Liver (tissue), 9 donors: Measurements from ENCODE around the gene TMEM38B. TPM values are rescaled to one million over a fixed set of nuclear protein-coding genes. Genes with fewer than 3 reads are reported as not detected.

Experiments used
- DNase-seq: peaks from one replicate; pipeline ENCODE4 v3.0.0-alpha.2; 2017; ENCODE audit warnings: low spot score
- H3K27ac ChIP-seq, 2 donors: one replicate each; pipeline ENCODE4 v1.7.0; 2013; ENCODE audit warnings: inconsistent platforms in 2 of 2, low read length in 2 of 2, control low read depth in 1 of 2, low read depth in 1 of 2, mild to moderate bottlenecking in 1 of 2
- H3K27me3 ChIP-seq, 4 donors: one replicate each; pipeline versions ENCODE4 v1.6.1 to v1.7.0; 2013; ENCODE audit warnings: low read length in 3 of 4, inconsistent platforms in 1 of 4, mild to moderate bottlenecking in 1 of 4, moderate library complexity in 1 of 4; ENCODE audit not compliant: control insufficient read depth in 4 of 4, insufficient read depth in 4 of 4
- H3K36me3 ChIP-seq, 4 donors: one replicate each; pipeline versions ENCODE4 v1.6.1 to v1.7.0; 2013; ENCODE audit warnings: low read length in 3 of 4, mild to moderate bottlenecking in 3 of 4, low read depth in 1 of 4, moderate library complexity in 1 of 4; ENCODE audit not compliant: control insufficient read depth in 4 of 4, insufficient read depth in 3 of 4
- H3K4me1 ChIP-seq, 4 donors: one replicate each; pipeline versions ENCODE4 v1.6.1 to v1.7.0; 2013; ENCODE audit warnings: low read length in 3 of 4, mild to moderate bottlenecking in 3 of 4, moderate library complexity in 1 of 4; ENCODE audit not compliant: control insufficient read depth in 4 of 4, insufficient read depth in 4 of 4
- H3K4me3 ChIP-seq, 3 donors: one replicate each; pipeline versions ENCODE4 v1.6.1 to v1.7.0; 2013; ENCODE audit warnings: low read length in 3 of 3, control low read depth in 1 of 3, low read depth in 1 of 3, mild to moderate bottlenecking in 1 of 3
- H3K9ac ChIP-seq, 2 donors: one replicate each; pipeline ENCODE4 v1.7.0; 2013; ENCODE audit warnings: low read length in 2 of 2, mild to moderate bottlenecking in 2 of 2, moderate library complexity in 2 of 2, control low read depth in 1 of 2, low read depth in 1 of 2
- H3K9me3 ChIP-seq, 4 donors: one replicate each; pipeline versions ENCODE4 v1.6.1 to v1.7.0; 2013; ENCODE audit warnings: low read length in 3 of 4; ENCODE audit not compliant: control insufficient read depth in 4 of 4
- EGR1 ChIP-seq, 2 donors: IDR thresholded peaks; 2 replicates each; pipeline ENCODE4 v1.6.1; 2016 to 2018; ENCODE audit warnings: antibody characterized with exemption in 2 of 2, low read depth in 2 of 2
- FOXA1 ChIP-seq: IDR thresholded peaks from 2 replicates; pipeline ENCODE4 v1.6.1; 2016; ENCODE audit warnings: antibody characterized with exemption
- FOXA2 ChIP-seq: IDR thresholded peaks from 2 replicates; pipeline ENCODE4 v1.6.1; 2016; ENCODE audit warnings: antibody characterized with exemption
- GABPA ChIP-seq, 2 donors: IDR thresholded peaks in 1 of 2; conservative IDR thresholded peaks in 1 of 2; 2 replicates each; pipeline ENCODE4 v1.6.1; 2016; ENCODE audit warnings: antibody characterized with exemption in 2 of 2, mild to moderate bottlenecking in 1 of 2, moderate library complexity in 1 of 2
- HNF4A ChIP-seq, 2 donors: conservative IDR thresholded peaks; 2 replicates each; pipeline ENCODE4 v1.6.1; 2016; ENCODE audit warnings: antibody characterized with exemption in 2 of 2, mild to moderate bottlenecking in 2 of 2
- HNF4G ChIP-seq: IDR thresholded peaks from 2 replicates; pipeline ENCODE4 v1.6.1; 2016; ENCODE audit warnings: antibody characterized with exemption
- JUND ChIP-seq, 2 donors: IDR thresholded peaks; 2 replicates each; pipeline ENCODE4 v1.6.1; 2016; ENCODE audit warnings: antibody characterized with exemption in 2 of 2
- NR2F2 ChIP-seq: IDR thresholded peaks from 2 replicates; pipeline ENCODE4 v1.6.1; 2016; ENCODE audit warnings: antibody characterized with exemption
- RXRA ChIP-seq, 2 donors: IDR thresholded peaks; 2 replicates each; pipeline ENCODE4 v1.6.1; 2017 to 2018; ENCODE audit warnings: antibody characterized with exemption in 2 of 2, mild to moderate bottlenecking in 1 of 2
- SP1 ChIP-seq: IDR thresholded peaks from 2 replicates; pipeline ENCODE4 v1.6.1; 2018; ENCODE audit warnings: antibody characterized with exemption, mild to moderate bottlenecking
- TAF1 ChIP-seq: conservative IDR thresholded peaks from 2 replicates; pipeline ENCODE4 v1.6.1; 2016; ENCODE audit warnings: antibody characterized with exemption, mild to moderate bottlenecking
- YY1 ChIP-seq: IDR thresholded peaks from 2 replicates; pipeline ENCODE4 v1.6.1; 2016; ENCODE audit warnings: antibody characterized with exemption, mild to moderate bottlenecking
- WGBS: extraction: QIAGEN DNeasy Blood & Tissue Kit; methylation state at CpG from one replicate; pipeline ENCODE4 v1.1.7; 2013; 5-methylcytosine and 5-hydroxymethylcytosine counted together
- polyA plus RNA-seq, 2 donors: library from polyadenylated mRNA; stranded (reverse) in 1 of 2; unstranded in 1 of 2; fragments of 200-250 nt in 1 of 2; fragments of >200 nt in 1 of 2; fragmentation: Nextera tagmentation in 1 of 2; extraction: Ambion mirVana in 1 of 2; gene quantifications; one replicate each; pipeline versions ENCODE4 v1.2.1 to v1.2.3, GENCODE V29; 2013 to 2015
- total RNA-seq, 2 donors: library from RNA; depleted of rRNA; stranded (reverse); fragments of >200 nt; gene quantifications; one replicate each; pipeline ENCODE4 v1.2.3, GENCODE V29; 2014
- TF ChIP-seq, protein P1 (sequence below): IDR thresholded peaks from 2 replicates; pipeline ENCODE4 v1.6.1; 2016; ENCODE audit warnings: antibody characterized with exemption
- TF ChIP-seq, protein P2 (sequence below): IDR thresholded peaks from 2 replicates; pipeline ENCODE4 v1.6.1; 2016; ENCODE audit warnings: antibody characterized with exemption, mild to moderate bottlenecking
- TF ChIP-seq, protein P3 (sequence below): IDR thresholded peaks from 2 replicates; pipeline ENCODE4 v1.6.1; 2016; ENCODE audit warnings: antibody characterized with exemption
- TF ChIP-seq, protein P4 (sequence below): fragments of 150-350 bp; IDR thresholded peaks from 2 replicates; pipeline ENCODE4 v1.5.1; 2017; ENCODE audit warnings: improper control_type of control experiment, low read depth, low read length; ENCODE audit not compliant: missing input control
- TF ChIP-seq, protein P5 (sequence below): IDR thresholded peaks from 2 replicates; pipeline ENCODE4 v1.6.1; 2016; ENCODE audit warnings: antibody characterized with exemption
- donor health status: healthy.
- donor health status: healthy.
- donor health status: healthy.
- donor health status: healthy.
- donor health status: healthy.

The TMEM38B gene
- total and polyA plus RNA-seq, 4 donors = 7.4 to 21.6 (median 9.2) TPM

DNA sequence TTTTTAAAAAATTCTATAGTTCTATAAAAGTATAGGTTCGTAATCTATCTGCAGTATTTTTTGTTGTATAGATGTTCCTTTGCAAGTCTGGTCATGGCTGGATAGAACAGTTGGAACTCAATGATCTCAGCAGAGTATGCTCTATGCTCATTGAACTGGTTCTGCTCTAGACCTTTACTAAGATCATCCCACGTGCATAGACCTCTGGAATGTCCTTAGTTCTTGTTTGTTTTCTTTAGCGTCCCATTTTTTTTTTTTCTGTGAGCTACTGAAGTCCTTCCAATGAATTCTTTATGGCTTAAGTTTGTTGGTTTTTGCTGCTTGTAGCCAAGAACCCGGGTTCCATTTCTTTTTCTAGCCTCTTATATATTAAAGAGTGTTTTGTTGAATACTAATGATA lies 3.5 kb downstream of the TMEM38B start:
- H3K36me3 ChIP-seq = no peaks in the 10 kb centered on the region
- no peaks in the 10 kb centered on the region for H3K9me3 ChIP-seq
- 77% methylated on average over 4 of the region's 4 CpGs for WGBS
- TF ChIP-seq, protein P1, sequence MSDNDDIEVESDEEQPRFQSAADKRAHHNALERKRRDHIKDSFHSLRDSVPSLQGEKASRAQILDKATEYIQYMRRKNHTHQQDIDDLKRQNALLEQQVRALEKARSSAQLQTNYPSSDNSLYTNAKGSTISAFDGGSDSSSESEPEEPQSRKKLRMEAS = no peak
- TF ChIP-seq, protein P2, sequence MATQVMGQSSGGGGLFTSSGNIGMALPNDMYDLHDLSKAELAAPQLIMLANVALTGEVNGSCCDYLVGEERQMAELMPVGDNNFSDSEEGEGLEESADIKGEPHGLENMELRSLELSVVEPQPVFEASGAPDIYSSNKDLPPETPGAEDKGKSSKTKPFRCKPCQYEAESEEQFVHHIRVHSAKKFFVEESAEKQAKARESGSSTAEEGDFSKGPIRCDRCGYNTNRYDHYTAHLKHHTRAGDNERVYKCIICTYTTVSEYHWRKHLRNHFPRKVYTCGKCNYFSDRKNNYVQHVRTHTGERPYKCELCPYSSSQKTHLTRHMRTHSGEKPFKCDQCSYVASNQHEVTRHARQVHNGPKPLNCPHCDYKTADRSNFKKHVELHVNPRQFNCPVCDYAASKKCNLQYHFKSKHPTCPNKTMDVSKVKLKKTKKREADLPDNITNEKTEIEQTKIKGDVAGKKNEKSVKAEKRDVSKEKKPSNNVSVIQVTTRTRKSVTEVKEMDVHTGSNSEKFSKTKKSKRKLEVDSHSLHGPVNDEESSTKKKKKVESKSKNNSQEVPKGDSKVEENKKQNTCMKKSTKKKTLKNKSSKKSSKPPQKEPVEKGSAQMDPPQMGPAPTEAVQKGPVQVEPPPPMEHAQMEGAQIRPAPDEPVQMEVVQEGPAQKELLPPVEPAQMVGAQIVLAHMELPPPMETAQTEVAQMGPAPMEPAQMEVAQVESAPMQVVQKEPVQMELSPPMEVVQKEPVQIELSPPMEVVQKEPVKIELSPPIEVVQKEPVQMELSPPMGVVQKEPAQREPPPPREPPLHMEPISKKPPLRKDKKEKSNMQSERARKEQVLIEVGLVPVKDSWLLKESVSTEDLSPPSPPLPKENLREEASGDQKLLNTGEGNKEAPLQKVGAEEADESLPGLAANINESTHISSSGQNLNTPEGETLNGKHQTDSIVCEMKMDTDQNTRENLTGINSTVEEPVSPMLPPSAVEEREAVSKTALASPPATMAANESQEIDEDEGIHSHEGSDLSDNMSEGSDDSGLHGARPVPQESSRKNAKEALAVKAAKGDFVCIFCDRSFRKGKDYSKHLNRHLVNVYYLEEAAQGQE = no peak
- TF ChIP-seq EGR1 (IDR thresholded peaks at IDR 0.05; ENCODE audit: low read depth in 2 of 2) = no peak
- no peak for TF ChIP-seq HNF4G
- TF ChIP-seq, protein P3, sequence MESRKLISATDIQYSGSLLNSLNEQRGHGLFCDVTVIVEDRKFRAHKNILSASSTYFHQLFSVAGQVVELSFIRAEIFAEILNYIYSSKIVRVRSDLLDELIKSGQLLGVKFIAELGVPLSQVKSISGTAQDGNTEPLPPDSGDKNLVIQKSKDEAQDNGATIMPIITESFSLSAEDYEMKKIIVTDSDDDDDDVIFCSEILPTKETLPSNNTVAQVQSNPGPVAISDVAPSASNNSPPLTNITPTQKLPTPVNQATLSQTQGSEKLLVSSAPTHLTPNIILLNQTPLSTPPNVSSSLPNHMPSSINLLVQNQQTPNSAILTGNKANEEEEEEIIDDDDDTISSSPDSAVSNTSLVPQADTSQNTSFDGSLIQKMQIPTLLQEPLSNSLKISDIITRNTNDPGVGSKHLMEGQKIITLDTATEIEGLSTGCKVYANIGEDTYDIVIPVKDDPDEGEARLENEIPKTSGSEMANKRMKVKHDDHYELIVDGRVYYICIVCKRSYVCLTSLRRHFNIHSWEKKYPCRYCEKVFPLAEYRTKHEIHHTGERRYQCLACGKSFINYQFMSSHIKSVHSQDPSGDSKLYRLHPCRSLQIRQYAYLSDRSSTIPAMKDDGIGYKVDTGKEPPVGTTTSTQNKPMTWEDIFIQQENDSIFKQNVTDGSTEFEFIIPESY = no peak
- no peak for TF ChIP-seq JUND (IDR thresholded peaks at IDR 0.05)
- no peak for TF ChIP-seq HNF4A (conservative IDR thresholded peaks at IDR 0.05)
- no peak for TF ChIP-seq NR2F2
- TF ChIP-seq, protein P4, sequence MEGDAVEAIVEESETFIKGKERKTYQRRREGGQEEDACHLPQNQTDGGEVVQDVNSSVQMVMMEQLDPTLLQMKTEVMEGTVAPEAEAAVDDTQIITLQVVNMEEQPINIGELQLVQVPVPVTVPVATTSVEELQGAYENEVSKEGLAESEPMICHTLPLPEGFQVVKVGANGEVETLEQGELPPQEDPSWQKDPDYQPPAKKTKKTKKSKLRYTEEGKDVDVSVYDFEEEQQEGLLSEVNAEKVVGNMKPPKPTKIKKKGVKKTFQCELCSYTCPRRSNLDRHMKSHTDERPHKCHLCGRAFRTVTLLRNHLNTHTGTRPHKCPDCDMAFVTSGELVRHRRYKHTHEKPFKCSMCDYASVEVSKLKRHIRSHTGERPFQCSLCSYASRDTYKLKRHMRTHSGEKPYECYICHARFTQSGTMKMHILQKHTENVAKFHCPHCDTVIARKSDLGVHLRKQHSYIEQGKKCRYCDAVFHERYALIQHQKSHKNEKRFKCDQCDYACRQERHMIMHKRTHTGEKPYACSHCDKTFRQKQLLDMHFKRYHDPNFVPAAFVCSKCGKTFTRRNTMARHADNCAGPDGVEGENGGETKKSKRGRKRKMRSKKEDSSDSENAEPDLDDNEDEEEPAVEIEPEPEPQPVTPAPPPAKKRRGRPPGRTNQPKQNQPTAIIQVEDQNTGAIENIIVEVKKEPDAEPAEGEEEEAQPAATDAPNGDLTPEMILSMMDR = no peak
- no peak for TF ChIP-seq FOXA1
- TF ChIP-seq, protein P5, sequence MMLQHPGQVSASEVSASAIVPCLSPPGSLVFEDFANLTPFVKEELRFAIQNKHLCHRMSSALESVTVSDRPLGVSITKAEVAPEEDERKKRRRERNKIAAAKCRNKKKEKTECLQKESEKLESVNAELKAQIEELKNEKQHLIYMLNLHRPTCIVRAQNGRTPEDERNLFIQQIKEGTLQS = no peak
- TF ChIP-seq FOXA2 = no peak
- TF ChIP-seq YY1 = no peak
- no peak for TF ChIP-seq GABPA (IDR thresholded peaks at IDR 0.05 in 1 of 2, conservative IDR thresholded peaks at IDR 0.05 in 1 of 2)
- TF ChIP-seq TAF1 = no peak
- TF ChIP-seq SP1 = no peak
- TF ChIP-seq RXRA (IDR thresholded peaks at IDR 0.05) = no peak
- DNase-seq = no peak
- H3K27ac ChIP-seq = no peak overlapping the region
- H3K4me1 ChIP-seq = peaks cover 3 to 22% (median 14%) of the 10 kb centered on the region in 4 donors
- no peaks in the 10 kb centered on the region for H3K27me3 ChIP-seq
- no peak overlapping the region for H3K9ac ChIP-seq
- no peak overlapping the region for H3K4me3 ChIP-seq
